ENCODE measurements around the gene CHCHD1. TPM values are rescaled to one million over a fixed set of nuclear protein-coding genes. Genes with fewer than 3 reads are reported as not detected.

CHCHD1 gene
- polyA plus RNA-seq, 3 donors = 15.0 to 85.0 (median 72.3) TPM

- Mint-ChIP-seq H3K9me3 (no peaks in the 10 kb centered on the region), H3K4me1 (peaks cover 52% of the 10 kb centered on the region), H3K4me3 (no peak overlapping the region), H3K36me3 (peaks cover 42 to 60% of the 10 kb centered on the region in 2 donors), H3K27me3 (ENCODE audit: low read depth in 3 of 3) (peaks cover 0 to 4% (median 0%) of the 10 kb centered on the region in 3 donors), H3K27ac (peak overlapping the region; percentile 75 to 92 (median 82))
- Histone ChIP-seq H2AFZ (ENCODE audit: insufficient read depth, low read depth, low read length, poor library complexity, severe bottlenecking) (no peak overlapping the region), H3K27ac (ENCODE audit: low read depth in 1 of 2, low read length in 2 of 2) (peak overlapping the region; percentile 50 to 66), H3K36me3 (replicated peaks in 1 of 2; ENCODE audit: control insufficient read depth in 1 of 2, insufficient read depth in 2 of 2, low read length in 2 of 2) (peaks cover 27 to 47% of the 10 kb centered on the region in 2 donors), H3K79me2 (ENCODE audit: insufficient read depth, low read length) (no peaks in the 10 kb centered on the region), H3K27me3 (ENCODE audit: control insufficient read depth in 2 of 2, insufficient read depth in 2 of 2, low read length in 2 of 2) (no peaks in the 10 kb centered on the region), H3K4me1 (ENCODE audit: control insufficient read depth in 1 of 2, insufficient read depth in 2 of 2, low read length in 2 of 2) (peaks cover 50 to 53% of the 10 kb centered on the region in 2 donors), H4K20me1 (ENCODE audit: insufficient read depth, low read length) (no peaks in the 10 kb centered on the region), H3K9ac (ENCODE audit: insufficient read depth, low read length, poor library complexity, severe bottlenecking) (peak overlapping the region; percentile 48), H3K9me3 (replicated peaks in 1 of 2; ENCODE audit: control insufficient read depth in 1 of 2, insufficient read depth in 1 of 2, low read length in 2 of 2) (no peaks in the 10 kb centered on the region), H3K4me3 (replicated peaks in 1 of 3; ENCODE audit: low read depth in 2 of 3, low read length in 3 of 3) (no peak overlapping the region), H3K4me2 (replicated peaks; ENCODE audit: extremely low read depth, low read length, poor library complexity, severe bottlenecking) (peak overlapping the region; percentile 66)
- intact Hi-C loops (cut with micrococcal nuclease) = no loop called here
- no peak for TF ChIP-seq CTCF (IDR thresholded peaks at IDR 0.05)
- 80% methylated on average over 6 of the region's 10 CpGs for WGBS (ENCODE audit: insufficient coverage)
- DNase-seq = no peak
Measured at GRCh38 chr10:73816917-73817729, 35.3 kb downstream of the CHCHD1 start.

GRCh38 chr10:73817826-73818225, 36.0 kb downstream of the CHCHD1 start:
- intact Hi-C loops (cut with micrococcal nuclease) = no loop called here
- H3K36me3 Mint-ChIP-seq = peaks cover 46 to 63% of the 10 kb centered on the region in 2 donors
- no peak for TF ChIP-seq CTCF (IDR thresholded peaks at IDR 0.05)
- peak overlapping the region in 4 of 7 donors; percentile 6 to 79 (median 50) for H3K27ac Mint-ChIP-seq
- Histone ChIP-seq H3K79me2 (ENCODE audit: insufficient read depth, low read length) (no peaks in the 10 kb centered on the region), H4K20me1 (ENCODE audit: insufficient read depth, low read length) (no peaks in the 10 kb centered on the region), H3K27me3 (ENCODE audit: control insufficient read depth in 2 of 2, insufficient read depth in 2 of 2, low read length in 2 of 2) (no peaks in the 10 kb centered on the region), H3K27ac (ENCODE audit: low read depth in 1 of 2, low read length in 2 of 2) (peak overlapping the region in 1 of 2 donors; percentile 66), H3K36me3 (replicated peaks in 1 of 2; ENCODE audit: control insufficient read depth in 1 of 2, insufficient read depth in 2 of 2, low read length in 2 of 2) (peaks cover 31 to 51% of the 10 kb centered on the region in 2 donors), H3K4me2 (replicated peaks; ENCODE audit: extremely low read depth, low read length, poor library complexity, severe bottlenecking) (no peak overlapping the region), H3K4me1 (ENCODE audit: control insufficient read depth in 1 of 2, insufficient read depth in 2 of 2, low read length in 2 of 2) (peaks cover 46 to 53% of the 10 kb centered on the region in 2 donors), H3K9ac (ENCODE audit: insufficient read depth, low read length, poor library complexity, severe bottlenecking) (peak overlapping the region; percentile 5), H2AFZ (ENCODE audit: insufficient read depth, low read depth, low read length, poor library complexity, severe bottlenecking) (no peak overlapping the region), H3K9me3 (replicated peaks in 1 of 2; ENCODE audit: control insufficient read depth in 1 of 2, insufficient read depth in 1 of 2, low read length in 2 of 2) (no peaks in the 10 kb centered on the region), H3K4me3 (replicated peaks in 1 of 3; ENCODE audit: low read depth in 2 of 3, low read length in 3 of 3) (no peak overlapping the region)
- H3K4me3 Mint-ChIP-seq = no peak overlapping the region
- peaks cover 51% of the 10 kb centered on the region for H3K4me1 Mint-ChIP-seq
- no peak for DNase-seq
- H3K9me3 Mint-ChIP-seq = no peaks in the 10 kb centered on the region
- peaks cover 0 to 4% (median 0%) of the 10 kb centered on the region in 3 donors for H3K27me3 Mint-ChIP-seq (ENCODE audit: low read depth in 3 of 3)
- 100% methylated on average over 5 of the region's 5 CpGs for WGBS (ENCODE audit: insufficient coverage)
